HepG2 (cell line): ENCODE data around the gene EEF1AKMT1. TPM values are rescaled to one million over a fixed set of nuclear protein-coding genes. Genes with fewer than 3 reads are reported as not detected.

Source experiments
- ATAC-seq: fragments of 200-7000 bp; cut with Tn5 transposase; 3 replicates; pipeline ENCODE4 v1.9.1; 2020; ENCODE audit warnings: mild to moderate bottlenecking, moderate library complexity
- BruUV-seq: library from RNA; stranded (reverse); fragments of 400-500 nt; replicated peaks from 2 replicates; lab custom pipeline; 2021; lab: Mats Ljungman, UMichigan
- CTCF ChIA-PET: fragments of 300-600 bp; formaldehyde crosslinking; extraction: SDS; loops from one replicate; lab custom pipeline; 2021; ENCODE audit warnings: low total read pairs, inconsistent platforms, low intra/inter-chr PET ratio; lab: Yijun Ruan, JAX
- POLR2A ChIA-PET: fragments of 350-600 bp; sonication (Branson Sonifier 250); formaldehyde crosslinking; loops from one replicate; lab custom pipeline; 2020; ENCODE audit warnings: antibody characterized with exemption, inconsistent platforms; lab: Yijun Ruan, JAX
- DNase-seq: peaks from one replicate; pipeline ENCODE4 v3.0.0-alpha.2; 2015; ENCODE audit warnings: low spot score
- FAIRE-seq: peaks from 3 replicates; lab custom pipeline; 2011; peaks lifted over from hg19 to GRCh38; lab: Jason Lieb, UNC
- H2AFZ ChIP-seq: one replicate; pipeline ENCODE4 v1.6.1; 2011; ENCODE audit warnings: low read length, inconsistent platforms
- H3K27ac ChIP-seq: fragments of 300-600 bp; 3 replicates; pipeline ENCODE4 v1.8.0; 2011; ENCODE audit warnings: mixed run types, mild to moderate bottlenecking, mixed read lengths, low read length, inconsistent platforms; ENCODE audit not compliant: insufficient read depth; ENCODE audit errors: extremely low read length
- H3K27me3 ChIP-seq, 2 experiments: fragments of 200-600 bp in 1 of 2; 2 replicates in 1 of 2; 3 replicates in 1 of 2; pipeline versions ENCODE4 v1.6.0 to v1.8.0; 2011; ENCODE audit warnings: low read length in 2 of 2, mild to moderate bottlenecking in 2 of 2, moderate library complexity in 2 of 2, inconsistent platforms in 1 of 2; ENCODE audit not compliant: insufficient read depth in 2 of 2, control insufficient read depth in 1 of 2
- H3K36me3 ChIP-seq, 2 experiments: fragments of 200-600 bp in 1 of 2; replicated peaks in 1 of 2; 2 replicates in 1 of 2; 3 replicates in 1 of 2; pipeline versions ENCODE4 v1.5.1 to v1.8.0; 2011; ENCODE audit warnings: low read length in 2 of 2, inconsistent platforms in 1 of 2; ENCODE audit not compliant: insufficient read depth in 2 of 2, control insufficient read depth in 1 of 2
- H3K4me1 ChIP-seq: 2 replicates; pipeline ENCODE4 v1.5.1; 2012; ENCODE audit warnings: low read length, inconsistent platforms; ENCODE audit not compliant: insufficient read depth
- H3K4me2 ChIP-seq: 2 replicates; pipeline ENCODE4 v1.6.0; 2011; ENCODE audit warnings: low read depth, low read length, inconsistent platforms
- H3K4me3 ChIP-seq, 3 experiments: fragments of 200-600 bp in 1 of 3; sonication (generic), shearing (Covaris generic) in 1 of 3; replicated peaks in 1 of 3; 2 replicates each; pipeline ENCODE4 v1.5.1; 2011 to 2016; ENCODE audit warnings: low read length in 3 of 3, inconsistent platforms in 2 of 3, low read depth in 2 of 3, mild to moderate bottlenecking in 2 of 3, control low read depth in 1 of 3, mixed read lengths in 1 of 3; ENCODE audit not compliant: insufficient read depth in 1 of 3
- H3K79me2 ChIP-seq: one replicate; pipeline ENCODE4 v1.6.1; 2011; ENCODE audit warnings: low read length, inconsistent platforms; ENCODE audit not compliant: insufficient read depth
- H3K9ac ChIP-seq: 2 replicates; pipeline ENCODE4 v1.6.0; 2011; ENCODE audit warnings: mild to moderate bottlenecking, low read depth, low read length, inconsistent platforms; ENCODE audit not compliant: insufficient read depth
- H3K9me3 ChIP-seq: 2 replicates; pipeline ENCODE4 v1.5.1; 2012; ENCODE audit warnings: mild to moderate bottlenecking, low read length
- H4K20me1 ChIP-seq: 2 replicates; pipeline ENCODE4 v1.6.0; 2011; ENCODE audit warnings: inconsistent platforms, mild to moderate bottlenecking, low read length, moderate library complexity; ENCODE audit not compliant: insufficient read depth
- FOXO1 ChIP-seq: sonication (generic); formaldehyde crosslinking; IDR thresholded peaks from 2 replicates; pipeline ENCODE4 v1.4.0; 2020; ENCODE audit warnings: missing genetic modification reagents
- GPN1 ChIP-seq: sonication (generic); formaldehyde crosslinking; IDR thresholded peaks from 2 replicates; pipeline ENCODE4 v1.5.1; 2020; ENCODE audit warnings: missing genetic modification reagents, borderline replicate concordance
- NCOA5 ChIP-seq: sonication (generic); formaldehyde crosslinking; IDR thresholded peaks from 2 replicates; pipeline ENCODE4 v1.4.0; 2020; ENCODE audit warnings: missing genetic modification reagents
- NFE2 ChIP-seq: sonication (generic); formaldehyde crosslinking; IDR thresholded peaks from 2 replicates; pipeline ENCODE4 v1.4.0; 2020; ENCODE audit warnings: missing genetic modification reagents
- ZNF781 ChIP-seq: sonication (generic); formaldehyde crosslinking; IDR thresholded peaks from 2 replicates; pipeline ENCODE4 v1.5.1; 2020; ENCODE audit warnings: borderline replicate concordance, mild to moderate bottlenecking, missing genetic modification reagents; ENCODE audit errors: not compliant biosample characterization
- WGBS: methylation state at CpG from one replicate; pipeline ENCODE4 v1.1.6; 2017; ENCODE audit warnings: low lambda C conversion rate; 5-methylcytosine and 5-hydroxymethylcytosine counted together
- in situ Hi-C: cut with HindIII; loops from 2 replicates; pipeline ENCODE4 v1.10.0; 2017; ENCODE audit warnings: low pct_unique_long_range_greater_than_20kb; ENCODE audit not compliant: extremely low pct_ligation_motif_present
- intact Hi-C: fragments of 100-400 bp; cut with micrococcal nuclease; formaldehyde crosslinking; loops from one replicate; pipeline ENCODE4 v1.10.0; 2022; ENCODE audit not compliant: unreplicated experiment
- polyA plus RNA-seq, 8 experiments: library from polyadenylated mRNA; depleted of rRNA in 3 of 8; stranded (reverse) in 7 of 8; unstranded in 1 of 8; fragments of >200 nt; fragmentation: Illumina TruSeq in 4 of 8; extraction: Trizol in 4 of 8; gene quantifications; 2 replicates each; pipeline versions ENCODE4 v1.2.1 to v1.2.3, GENCODE V29; 2011 to 2016; ENCODE audit warnings: low read depth in 4 of 8, missing spikeins in 1 of 8, mixed read lengths in 1 of 8; ENCODE audit not compliant: insufficient read depth in 1 of 8
- total RNA-seq, 5 experiments: library from RNA; depleted of rRNA; stranded (reverse); fragments of >200 nt; fragmentation: Illumina TruSeq; extraction: Trizol; gene quantifications; 2 replicates each; pipeline ENCODE4 v1.2.3, GENCODE V29; 2016; ENCODE audit warnings: low read depth in 1 of 5
- TF ChIP-seq, protein P1 (sequence below): sonication (generic); formaldehyde crosslinking; IDR thresholded peaks from 2 replicates; pipeline ENCODE4 v1.5.1; 2020; ENCODE audit warnings: missing genetic modification reagents, mild to moderate bottlenecking, borderline replicate concordance
- TF ChIP-seq, protein P2 (sequence below): IDR thresholded peaks from 2 replicates; pipeline ENCODE4 v1.6.1; 2016; ENCODE audit warnings: low read depth, control low read depth

The EEF1AKMT1 gene
- total and polyA plus RNA-seq, 2 of the 13 experiments (the other 11 are each of a cell fraction or from before 2014, with no cell fraction given) = 6.0 to 16.1 TPM

DNA sequence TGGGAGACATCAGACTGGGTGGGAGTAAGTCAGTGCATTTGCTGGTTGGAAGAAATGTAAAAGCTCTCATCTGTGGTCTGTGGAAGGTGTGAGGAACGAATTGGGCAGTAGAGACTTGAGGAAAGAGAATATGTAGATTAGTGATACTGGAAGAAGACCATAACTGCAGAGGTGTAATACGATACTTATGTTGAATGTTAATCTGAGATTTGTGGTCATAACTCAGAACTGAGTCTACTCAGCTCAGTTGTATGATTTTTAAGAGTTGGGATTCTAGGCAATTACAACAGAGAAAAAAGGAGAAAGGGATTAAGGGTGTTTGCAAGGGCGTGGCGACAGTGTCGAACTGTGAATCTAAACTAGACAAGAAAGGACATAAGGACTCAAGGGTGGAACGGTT is 73.5 kb downstream of the EEF1AKMT1 start:
- no peak overlapping the region for H3K4me2 ChIP-seq
- H3K9ac ChIP-seq = no peak overlapping the region
- H3K36me3 ChIP-seq = no peaks in the 10 kb centered on the region
- BruUV-seq = no TSS peak
- H3K4me1 ChIP-seq = peaks cover 37% of the 10 kb centered on the region
- ATAC-seq (no peak), DNase-seq (no peak), FAIRE-seq (no peak)
- H3K4me3 ChIP-seq = no peak overlapping the region
- in situ Hi-C loops = loop anchor here (10.0 kb wide), 1 partner anchor 225 kb away; no protein-coding TSS in a partner anchor
- no peak overlapping the region for H2AFZ ChIP-seq
- no peaks in the 10 kb centered on the region for H3K9me3 ChIP-seq
- H3K27me3 ChIP-seq = no peaks in the 10 kb centered on the region
- ChIA-PET POLR2A (no interaction called here), CTCF (no interaction called here)
- H4K20me1 ChIP-seq = no peaks in the 10 kb centered on the region
- H3K79me2 ChIP-seq = no peaks in the 10 kb centered on the region
- WGBS = 92% methylated on average over 6 of the region's 6 CpGs
- TF ChIP-seq FOXO1 (CRISPR knock-in tag) (no peak), NCOA5 (CRISPR knock-in tag) (no peak), NFE2 (no peak), ZNF781 (no peak), GPN1 (CRISPR knock-in tag) (no peak)
- TF ChIP-seq, protein P1, sequence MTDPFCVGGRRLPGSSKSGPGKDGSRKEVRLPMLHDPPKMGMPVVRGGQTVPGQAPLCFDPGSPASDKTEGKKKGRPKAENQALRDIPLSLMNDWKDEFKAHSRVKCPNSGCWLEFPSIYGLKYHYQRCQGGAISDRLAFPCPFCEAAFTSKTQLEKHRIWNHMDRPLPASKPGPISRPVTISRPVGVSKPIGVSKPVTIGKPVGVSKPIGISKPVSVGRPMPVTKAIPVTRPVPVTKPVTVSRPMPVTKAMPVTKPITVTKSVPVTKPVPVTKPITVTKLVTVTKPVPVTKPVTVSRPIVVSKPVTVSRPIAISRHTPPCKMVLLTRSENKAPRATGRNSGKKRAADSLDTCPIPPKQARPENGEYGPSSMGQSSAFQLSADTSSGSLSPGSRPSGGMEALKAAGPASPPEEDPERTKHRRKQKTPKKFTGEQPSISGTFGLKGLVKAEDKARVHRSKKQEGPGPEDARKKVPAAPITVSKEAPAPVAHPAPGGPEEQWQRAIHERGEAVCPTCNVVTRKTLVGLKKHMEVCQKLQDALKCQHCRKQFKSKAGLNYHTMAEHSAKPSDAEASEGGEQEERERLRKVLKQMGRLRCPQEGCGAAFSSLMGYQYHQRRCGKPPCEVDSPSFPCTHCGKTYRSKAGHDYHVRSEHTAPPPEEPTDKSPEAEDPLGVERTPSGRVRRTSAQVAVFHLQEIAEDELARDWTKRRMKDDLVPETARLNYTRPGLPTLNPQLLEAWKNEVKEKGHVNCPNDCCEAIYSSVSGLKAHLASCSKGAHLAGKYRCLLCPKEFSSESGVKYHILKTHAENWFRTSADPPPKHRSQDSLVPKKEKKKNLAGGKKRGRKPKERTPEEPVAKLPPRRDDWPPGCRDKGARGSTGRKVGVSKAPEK (CRISPR knock-in tag) = no peak
- TF ChIP-seq, protein P2, sequence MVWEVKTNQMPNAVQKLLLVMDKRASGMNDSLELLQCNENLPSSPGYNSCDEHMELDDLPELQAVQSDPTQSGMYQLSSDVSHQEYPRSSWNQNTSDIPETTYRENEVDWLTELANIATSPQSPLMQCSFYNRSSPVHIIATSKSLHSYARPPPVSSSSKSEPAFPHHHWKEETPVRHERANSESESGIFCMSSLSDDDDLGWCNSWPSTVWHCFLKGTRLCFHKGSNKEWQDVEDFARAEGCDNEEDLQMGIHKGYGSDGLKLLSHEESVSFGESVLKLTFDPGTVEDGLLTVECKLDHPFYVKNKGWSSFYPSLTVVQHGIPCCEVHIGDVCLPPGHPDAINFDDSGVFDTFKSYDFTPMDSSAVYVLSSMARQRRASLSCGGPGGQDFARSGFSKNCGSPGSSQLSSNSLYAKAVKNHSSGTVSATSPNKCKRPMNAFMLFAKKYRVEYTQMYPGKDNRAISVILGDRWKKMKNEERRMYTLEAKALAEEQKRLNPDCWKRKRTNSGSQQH (CRISPR knock-in tag) = no peak
- no peak overlapping the region for H3K27ac ChIP-seq
- intact Hi-C loops = no loop called here
